SU-DHL-6 (cell line): ENCODE data around the gene RUFY3.

ENCODE experiments used
- H2AFZ ChIP-seq: fragments of 200-600 bp; sonication (generic); 2 replicates; pipeline ENCODE4 v1.6.1; 2014; ENCODE audit warnings: low read depth, mild to moderate bottlenecking, moderate library complexity, mixed read lengths, antibody characterized with exemption, low read length; ENCODE audit not compliant: severe bottlenecking
- H3F3A ChIP-seq: fragments of 200-600 bp; shearing (Covaris generic); 2 replicates; pipeline ENCODE4 v1.6.0; 2016; ENCODE audit warnings: antibody characterized with exemption, mild to moderate bottlenecking; ENCODE audit not compliant: insufficient read depth
- H3K27ac ChIP-seq: fragments of 200-600 bp; sonication (generic); 2 replicates; pipeline ENCODE4 v1.5.1; 2016; ENCODE audit warnings: low read depth, mild to moderate bottlenecking, low read length, moderate library complexity, mixed read lengths
- H3K27me3 ChIP-seq: fragments of 200-600 bp; sonication (generic), shearing (Covaris generic); 2 replicates; pipeline ENCODE4 v1.6.0; 2014; ENCODE audit warnings: mild to moderate bottlenecking, low read length
- H3K36me3 ChIP-seq: fragments of 200-600 bp; sonication (generic); 2 replicates; pipeline ENCODE4 v1.6.1; 2014; ENCODE audit warnings: mild to moderate bottlenecking, low read length, mixed read lengths
- H3K4me2 ChIP-seq: fragments of 300-600, 200-600 bp; shearing (Covaris generic), sonication (generic); 2 replicates; pipeline ENCODE4 v1.6.0; 2014; ENCODE audit warnings: low read length, low read depth, mild to moderate bottlenecking; ENCODE audit not compliant: poor library complexity, severe bottlenecking
- H3K4me3 ChIP-seq: fragments of 200-600 bp; sonication (generic); 2 replicates; pipeline ENCODE4 v1.5.1; 2014; ENCODE audit warnings: antibody characterized with exemption, low read length, mild to moderate bottlenecking, mixed read lengths; ENCODE audit not compliant: insufficient read depth, poor library complexity, severe bottlenecking
- H3K79me2 ChIP-seq: fragments of 200-600 bp; sonication (generic); 2 replicates; pipeline ENCODE4 v1.6.1; 2014; ENCODE audit warnings: mild to moderate bottlenecking, low read length, moderate library complexity; ENCODE audit not compliant: insufficient read depth
- H3K9ac ChIP-seq: fragments of 200-600 bp; sonication (generic); 2 replicates; pipeline ENCODE4 v1.7.0; 2014; ENCODE audit warnings: mild to moderate bottlenecking, low read length
- H3K9me2 ChIP-seq: fragments of 200-600 bp; sonication (generic); replicated peaks from 2 replicates; pipeline ENCODE4 v1.6.1; 2014; ENCODE audit warnings: low read length; ENCODE audit not compliant: insufficient read depth
- H3K9me3 ChIP-seq: fragments of 200-600 bp; sonication (generic); 2 replicates; pipeline ENCODE4 v1.6.1; 2014; ENCODE audit warnings: low read length, mixed read lengths; ENCODE audit not compliant: insufficient read depth
- H4K20me1 ChIP-seq: fragments of 200-600 bp; sonication (generic); 2 replicates; pipeline ENCODE4 v1.6.1; 2014; ENCODE audit warnings: low read depth, mild to moderate bottlenecking, antibody characterized with exemption, low read length, moderate library complexity, mixed read lengths
- EZH2phosphoT487 ChIP-seq: fragments of 200-600 bp; sonication (generic), shearing (Covaris generic); conservative IDR thresholded peaks from 2 replicates; pipeline ENCODE4 v1.6.1; 2018; ENCODE audit warnings: mild to moderate bottlenecking, antibody characterized with exemption, low read length, moderate library complexity, mixed read lengths
- TF ChIP-seq, protein P1 (sequence below): fragments of 200-600 bp; sonication (generic); IDR thresholded peaks from one replicate; pipeline ENCODE4 v1.5.1; 2017; ENCODE audit warnings: antibody characterized with exemption, mild to moderate bottlenecking, low read length, moderate library complexity; ENCODE audit not compliant: insufficient read depth, poor library complexity, severe bottlenecking

Gene RUFY3

DNA sequence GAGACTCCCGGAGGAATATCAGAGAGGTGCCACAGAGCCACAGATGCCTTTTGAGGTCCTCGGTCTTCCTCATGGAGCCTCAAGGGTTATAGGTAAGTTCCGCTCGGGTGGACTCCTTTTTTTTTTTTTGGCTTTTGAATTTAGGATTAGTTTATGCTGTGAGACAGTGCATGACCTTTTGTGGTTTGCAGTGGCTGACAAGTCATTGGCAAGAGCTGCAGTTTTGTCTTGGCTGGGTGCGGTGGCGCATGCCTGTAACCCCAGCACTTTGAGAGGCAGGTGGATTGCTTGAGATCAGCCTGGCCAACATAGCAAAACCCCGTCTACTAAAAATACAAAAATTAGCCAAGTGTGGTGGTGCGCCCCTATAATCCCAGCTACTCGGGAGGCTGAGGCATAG is 122.4 kb downstream of the RUFY3 start:
- Histone ChIP-seq H3K9ac (no peak overlapping the region), H3K79me2 (no peaks in the 10 kb centered on the region), H3K9me2 (no peaks in the 10 kb centered on the region), H3K27ac (peak overlapping the region; percentile 60), H3K27me3 (no peaks in the 10 kb centered on the region), H3K9me3 (no peaks in the 10 kb centered on the region), H3K4me2 (peak overlapping the region; percentile 50), H3K36me3 (no peaks in the 10 kb centered on the region), H2AFZ (no peak overlapping the region), H3K4me3 (no peak overlapping the region), H3F3A (peaks cover 8% of the 10 kb centered on the region), H4K20me1 (no peaks in the 10 kb centered on the region)
- TF ChIP-seq, protein P1, sequence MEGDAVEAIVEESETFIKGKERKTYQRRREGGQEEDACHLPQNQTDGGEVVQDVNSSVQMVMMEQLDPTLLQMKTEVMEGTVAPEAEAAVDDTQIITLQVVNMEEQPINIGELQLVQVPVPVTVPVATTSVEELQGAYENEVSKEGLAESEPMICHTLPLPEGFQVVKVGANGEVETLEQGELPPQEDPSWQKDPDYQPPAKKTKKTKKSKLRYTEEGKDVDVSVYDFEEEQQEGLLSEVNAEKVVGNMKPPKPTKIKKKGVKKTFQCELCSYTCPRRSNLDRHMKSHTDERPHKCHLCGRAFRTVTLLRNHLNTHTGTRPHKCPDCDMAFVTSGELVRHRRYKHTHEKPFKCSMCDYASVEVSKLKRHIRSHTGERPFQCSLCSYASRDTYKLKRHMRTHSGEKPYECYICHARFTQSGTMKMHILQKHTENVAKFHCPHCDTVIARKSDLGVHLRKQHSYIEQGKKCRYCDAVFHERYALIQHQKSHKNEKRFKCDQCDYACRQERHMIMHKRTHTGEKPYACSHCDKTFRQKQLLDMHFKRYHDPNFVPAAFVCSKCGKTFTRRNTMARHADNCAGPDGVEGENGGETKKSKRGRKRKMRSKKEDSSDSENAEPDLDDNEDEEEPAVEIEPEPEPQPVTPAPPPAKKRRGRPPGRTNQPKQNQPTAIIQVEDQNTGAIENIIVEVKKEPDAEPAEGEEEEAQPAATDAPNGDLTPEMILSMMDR: no peak
- TF ChIP-seq EZH2phosphoT487: no peak

DNA sequence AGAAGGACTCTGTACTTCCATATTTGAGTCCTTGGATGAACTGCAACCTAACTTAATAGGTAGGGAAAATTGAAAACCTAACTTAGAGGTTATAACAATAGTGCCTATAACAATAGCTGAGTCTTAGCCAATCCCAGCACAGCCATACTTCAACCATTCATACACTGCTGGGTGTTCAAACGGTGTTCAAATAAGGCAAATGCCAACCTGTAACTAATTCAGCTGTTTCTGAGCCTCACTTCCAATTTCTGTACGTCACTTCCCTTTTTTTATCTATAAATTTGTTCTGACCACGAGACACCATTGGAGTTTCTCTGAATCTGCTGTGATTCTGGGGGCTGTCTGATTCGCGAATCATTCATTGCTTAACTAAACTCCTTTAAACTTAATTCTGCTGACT is 127.5 kb downstream of the RUFY3 start:
- no peaks in the 10 kb centered on the region for H3K9me3 ChIP-seq
- H3K36me3 ChIP-seq: no peaks in the 10 kb centered on the region
- H3K4me3 ChIP-seq: no peak overlapping the region
- H3K9me2 ChIP-seq: no peaks in the 10 kb centered on the region
- no peak overlapping the region for H2AFZ ChIP-seq
- H4K20me1 ChIP-seq: no peaks in the 10 kb centered on the region
- no peak overlapping the region for H3K27ac ChIP-seq
- no peak overlapping the region for H3K4me2 ChIP-seq
- no peaks in the 10 kb centered on the region for H3K27me3 ChIP-seq
- H3K9ac ChIP-seq: no peak overlapping the region
- TF ChIP-seq, protein P1: no peak
- TF ChIP-seq EZH2phosphoT487: no peak
- H3F3A ChIP-seq: no peaks in the 10 kb centered on the region; the same call in 1 of the 2 replicates
- no peaks in the 10 kb centered on the region for H3K79me2 ChIP-seq

- no peak overlapping the region for H3K4me3 ChIP-seq
- no peaks in the 10 kb centered on the region for H3K79me2 ChIP-seq
- no peak for TF ChIP-seq EZH2phosphoT487
- TF ChIP-seq, protein P1: no peak
- H3K27me3 ChIP-seq: no peaks in the 10 kb centered on the region
- no peaks in the 10 kb centered on the region for H3K9me3 ChIP-seq
- no peak overlapping the region for H3K4me2 ChIP-seq
- no peaks in the 10 kb centered on the region for H4K20me1 ChIP-seq
- no peaks in the 10 kb centered on the region for H3K9me2 ChIP-seq
- H3K27ac ChIP-seq: no peak overlapping the region
- H2AFZ ChIP-seq: no peak overlapping the region
- H3K9ac ChIP-seq: no peak overlapping the region
- H3K36me3 ChIP-seq: no peaks in the 10 kb centered on the region
- no peaks in the 10 kb centered on the region for H3F3A ChIP-seq
Observed at GRCh38 chr4:70855464-70855863, 133.7 kb downstream of the RUFY3 start.
